Common myeloid progenitor, CD34-positive (primary cell): ENCODE data around the gene CEP128.

Experiments used
- CTCF ChIA-PET: fragments of 350-600 bp; sonication (Branson Sonifier 250); formaldehyde crosslinking; loops from one replicate; lab custom pipeline; 2021; ENCODE audit warnings: antibody characterized with exemption; lab: Charles Lee
- POLR2A ChIA-PET: fragments of 350-600 bp; sonication (Branson Sonifier 250); formaldehyde crosslinking; loops from one replicate; lab custom pipeline; 2021; ENCODE audit warnings: antibody characterized with exemption; lab: Charles Lee
- DNase-seq, 3 donors: peaks; one replicate each; pipeline versions ENCODE4 v3.0.0 to v3.0.0-alpha.2; 2013
- H3K27ac ChIP-seq, 2 experiments: 1 replicate in 1 of 2; 2 replicates in 1 of 2; pipeline ENCODE4 v1.7.0; 2013; ENCODE audit warnings: inconsistent platforms in 2 of 2, low read length in 2 of 2, mild to moderate bottlenecking in 2 of 2, low read depth in 1 of 2, moderate library complexity in 1 of 2; ENCODE audit not compliant: severe bottlenecking in 2 of 2, insufficient read depth in 1 of 2, poor library complexity in 1 of 2
- H3K27me3 ChIP-seq, 5 experiments: replicated peaks in 2 of 5; 1 replicate in 3 of 5; 2 replicates in 2 of 5; pipeline versions ENCODE4 v1.6.1 to v1.7.0; 2013; ENCODE audit warnings: low read length in 4 of 5, mild to moderate bottlenecking in 2 of 5, moderate library complexity in 2 of 5, inconsistent platforms in 1 of 5; ENCODE audit not compliant: insufficient read depth in 5 of 5, control insufficient read depth in 4 of 5
- H3K36me3 ChIP-seq, 4 experiments: 1 replicate in 2 of 4; 2 replicates in 2 of 4; pipeline versions ENCODE4 v1.6.1 to v1.7.0; 2013; ENCODE audit warnings: low read length in 3 of 4, control low read depth in 1 of 4, mild to moderate bottlenecking in 1 of 4; ENCODE audit not compliant: control insufficient read depth in 4 of 4, insufficient read depth in 4 of 4
- H3K4me1 ChIP-seq, 4 experiments: 1 replicate in 3 of 4; 2 replicates in 1 of 4; pipeline versions ENCODE4 v1.6.1 to v1.7.1; 2013; ENCODE audit warnings: low read length in 3 of 4, mild to moderate bottlenecking in 3 of 4, control low read depth in 1 of 4, inconsistent platforms in 1 of 4, moderate library complexity in 1 of 4; ENCODE audit not compliant: control insufficient read depth in 4 of 4, insufficient read depth in 4 of 4; ENCODE audit errors: control extremely low read depth in 1 of 4
- H3K4me3 ChIP-seq, 7 experiments: 1 replicate in 4 of 7; 2 replicates in 3 of 7; pipeline versions ENCODE4 v1.5.1 to v1.7.0; 2013; ENCODE audit warnings: mild to moderate bottlenecking in 7 of 7, low read length in 6 of 7, moderate library complexity in 6 of 7, inconsistent platforms in 2 of 7, low read depth in 2 of 7, control low read depth in 1 of 7; ENCODE audit not compliant: insufficient read depth in 4 of 7, control insufficient read depth in 1 of 7; ENCODE audit errors: extremely low read depth in 1 of 7
- H3K9me3 ChIP-seq, 5 experiments: 1 replicate in 4 of 5; 2 replicates in 1 of 5; pipeline versions ENCODE4 v1.6.1 to v1.7.1; 2013; ENCODE audit warnings: low read length in 4 of 5, mild to moderate bottlenecking in 2 of 5, inconsistent platforms in 1 of 5, low read depth in 1 of 5, moderate library complexity in 1 of 5; ENCODE audit not compliant: control insufficient read depth in 4 of 5, insufficient read depth in 2 of 5; ENCODE audit errors: control extremely low read depth in 1 of 5
- WGBS: methylation state at CpG from one replicate; pipeline ENCODE4 v1.1.5; 2013; ENCODE audit not compliant: insufficient coverage; 5-methylcytosine and 5-hydroxymethylcytosine counted together

CEP128 gene

GRCh38 chr14:80518173-80518572, 423.4 kb downstream of the CEP128 start:
- 100% methylated on average over 2 of the region's 4 CpGs for WGBS

GRCh38 chr14:80507292-80507869, 434.2 kb downstream of the CEP128 start:
- ChIA-PET POLR2A (no interaction called here), CTCF (no interaction called here)
- no peak for DNase-seq
- no peaks in the 10 kb centered on the region for H3K36me3 ChIP-seq
- peaks cover 0 to 4% (median 0%) of the 10 kb centered on the region in 5 experiments for H3K9me3 ChIP-seq
- WGBS = 100% methylated on average over 1 of the region's 3 CpGs
- no peak overlapping the region for H3K4me3 ChIP-seq
- H3K4me1 ChIP-seq = no peaks in the 10 kb centered on the region
- H3K27ac ChIP-seq = no peak overlapping the region
- no peaks in the 10 kb centered on the region for H3K27me3 ChIP-seq

More at GRCh38 chr14:80518173-80518572, 423.4 kb downstream of the CEP128 start:
- POLR2A ChIA-PET = no interaction called here
- DNase-seq = no peak
- Histone ChIP-seq H3K4me3 (no peak overlapping the region), H3K27me3 (no peaks in the 10 kb centered on the region), H3K9me3 (peaks cover 0 to 18% (median 0%) of the 10 kb centered on the region in 5 experiments), H3K36me3 (peaks cover 0 to 20% (median 4%) of the 10 kb centered on the region in 4 experiments), H3K27ac (no peak overlapping the region), H3K4me1 (no peaks in the 10 kb centered on the region)
- CTCF ChIA-PET = no interaction called here

- no peaks in the 10 kb centered on the region for H3K36me3 ChIP-seq
- POLR2A ChIA-PET = no interaction called here
- 100% methylated on average over 2 of the region's 4 CpGs for WGBS
- CTCF ChIA-PET = no interaction called here
- H3K4me1 ChIP-seq = no peaks in the 10 kb centered on the region
- H3K27me3 ChIP-seq = no peaks in the 10 kb centered on the region
- no peak for DNase-seq
- no peaks in the 10 kb centered on the region for H3K9me3 ChIP-seq
- H3K4me3 ChIP-seq = no peak overlapping the region
- H3K27ac ChIP-seq = no peak overlapping the region
These were observed 436.8 kb downstream of the CEP128 start for GRCh38 chr14:80504781-80505180.

- no CpG with 5 or more reads among the region's 2 CpGs for WGBS
- H3K36me3 ChIP-seq = no peaks in the 10 kb centered on the region
- no peak overlapping the region for H3K27ac ChIP-seq
- ChIA-PET CTCF (no interaction called here), POLR2A (no interaction called here)
- H3K27me3 ChIP-seq = no peaks in the 10 kb centered on the region
- H3K4me1 ChIP-seq = no peaks in the 10 kb centered on the region
- no peak for DNase-seq
- no peak overlapping the region for H3K4me3 ChIP-seq
- H3K9me3 ChIP-seq = no peaks in the 10 kb centered on the region
These were observed 443.0 kb downstream of the CEP128 start for GRCh38 chr14:80498533-80498932.

GRCh38 chr14:80496090-80496489, 445.4 kb downstream of the CEP128 start:
- ChIA-PET CTCF (no interaction called here), POLR2A (no interaction called here)
- no peak overlapping the region for H3K27ac ChIP-seq
- no peaks in the 10 kb centered on the region for H3K36me3 ChIP-seq
- no peak for DNase-seq
- WGBS = 100% methylated on average over 1 of the region's 4 CpGs
- H3K9me3 ChIP-seq = no peaks in the 10 kb centered on the region
- no peaks in the 10 kb centered on the region for H3K4me1 ChIP-seq
- H3K27me3 ChIP-seq = no peaks in the 10 kb centered on the region
- no peak overlapping the region for H3K4me3 ChIP-seq

GRCh38 chr14:80494769-80495168, 446.8 kb downstream of the CEP128 start:
- no peak overlapping the region for H3K27ac ChIP-seq
- CTCF ChIA-PET = no interaction called here
- POLR2A ChIA-PET = no interaction called here
- no peaks in the 10 kb centered on the region for H3K9me3 ChIP-seq
- H3K27me3 ChIP-seq = no peaks in the 10 kb centered on the region
- no peak for DNase-seq
- no peaks in the 10 kb centered on the region for H3K4me1 ChIP-seq
- H3K36me3 ChIP-seq = no peaks in the 10 kb centered on the region
- WGBS = no CpG with 5 or more reads among the region's 2 CpGs
- H3K4me3 ChIP-seq = no peak overlapping the region

- H3K27ac ChIP-seq = no peak overlapping the region
- POLR2A ChIA-PET = no interaction called here
- no peaks in the 10 kb centered on the region for H3K9me3 ChIP-seq
- no peak overlapping the region for H3K4me3 ChIP-seq
- no peaks in the 10 kb centered on the region for H3K4me1 ChIP-seq
- H3K27me3 ChIP-seq = no peaks in the 10 kb centered on the region
- CTCF ChIA-PET = no interaction called here
- DNase-seq = no peak
- H3K36me3 ChIP-seq = no peaks in the 10 kb centered on the region
- 100% methylated on average over 4 of the region's 5 CpGs for WGBS
These were observed 447.9 kb downstream of the CEP128 start for GRCh38 chr14:80493620-80494019.
